HepG2 (cell line): ENCODE results near the gene SAMD4A. TPM values are rescaled to one million over a fixed set of nuclear protein-coding genes. Genes with fewer than 3 reads are reported as not detected.

Experiments
- GZF1 ChIP-seq: sonication (generic); formaldehyde crosslinking; IDR thresholded peaks from 2 replicates; pipeline ENCODE4 v1.5.1; 2020; ENCODE audit warnings: mild to moderate bottlenecking, missing genetic modification reagents
- IKZF1 ChIP-seq: fragments of 450-650 bp; IDR thresholded peaks from 2 replicates; pipeline ENCODE4 v1.7.1; 2016
- MNT ChIP-seq: fragments of 450-650 bp; IDR thresholded peaks from 2 replicates; pipeline ENCODE4 v1.6.1; 2016
- MXD3 ChIP-seq: IDR thresholded peaks from 2 replicates; pipeline ENCODE4 v1.6.1; 2016; ENCODE audit warnings: mild to moderate bottlenecking, missing biosample characterization, missing genetic modification reagents
- PLRG1 ChIP-seq: fragments of 450-650 bp; conservative IDR thresholded peaks from 2 replicates; pipeline ENCODE4 v1.6.1; 2016
- TBP ChIP-seq: sonication (generic); formaldehyde crosslinking; IDR thresholded peaks from 2 replicates; pipeline ENCODE4 v1.5.0; 2020; ENCODE audit warnings: missing genetic modification reagents
- ZNF318 ChIP-seq: sonication (generic); formaldehyde crosslinking; IDR thresholded peaks from 2 replicates; pipeline ENCODE4 v1.4.0; 2020; ENCODE audit warnings: mild to moderate bottlenecking, missing genetic modification reagents
- ZNF800 ChIP-seq: sonication (generic); formaldehyde crosslinking; IDR thresholded peaks from 2 replicates; pipeline ENCODE4 v1.4.0; 2020; ENCODE audit warnings: missing genetic modification reagents
- polyA plus RNA-seq, 8 experiments: library from polyadenylated mRNA; depleted of rRNA in 3 of 8; stranded (reverse) in 7 of 8; unstranded in 1 of 8; fragments of >200 nt; fragmentation: Illumina TruSeq in 4 of 8; extraction: Trizol in 4 of 8; gene quantifications; 2 replicates each; pipeline versions ENCODE4 v1.2.1 to v1.2.3, GENCODE V29; 2011 to 2016; ENCODE audit warnings: low read depth in 4 of 8, missing spikeins in 1 of 8, mixed read lengths in 1 of 8; ENCODE audit not compliant: insufficient read depth in 1 of 8
- total RNA-seq, 5 experiments: library from RNA; depleted of rRNA; stranded (reverse); fragments of >200 nt; fragmentation: Illumina TruSeq; extraction: Trizol; gene quantifications; 2 replicates each; pipeline ENCODE4 v1.2.3, GENCODE V29; 2016; ENCODE audit warnings: low read depth in 1 of 5

SAMD4A gene
- total and polyA plus RNA-seq, 2 of the 13 experiments (the other 11 are each of a cell fraction or from before 2014, with no cell fraction given): 11.8 to 13.0 TPM

- TF ChIP-seq ZNF318 (CRISPR knock-in tag) (no peak), TBP (CRISPR knock-in tag) (no peak), ZNF800 (CRISPR knock-in tag) (no peak), MXD3 (no peak), MNT (no peak), PLRG1 (no peak), IKZF1 (no peak), GZF1 (CRISPR knock-in tag) (no peak)
Measured at GRCh38 chr14:54747616-54748015, 180.7 kb downstream of the SAMD4A start (continued).
